Activated T-cell treated with anti-CD3 and anti-CD28 coated beads for 4 hours (primary cell): ENCODE data around the gene SAXO2.
"Not testable (repeated sequence)": the region's sequence is repeated elsewhere in the genome, so short reads cannot be mapped to it uniquely, and the experiment has no call there.

Source experiments
- DNase-seq: peaks from one replicate; pipeline ENCODE4 v3.0.0-alpha.2; 2020

SAXO2 gene

DNA sequence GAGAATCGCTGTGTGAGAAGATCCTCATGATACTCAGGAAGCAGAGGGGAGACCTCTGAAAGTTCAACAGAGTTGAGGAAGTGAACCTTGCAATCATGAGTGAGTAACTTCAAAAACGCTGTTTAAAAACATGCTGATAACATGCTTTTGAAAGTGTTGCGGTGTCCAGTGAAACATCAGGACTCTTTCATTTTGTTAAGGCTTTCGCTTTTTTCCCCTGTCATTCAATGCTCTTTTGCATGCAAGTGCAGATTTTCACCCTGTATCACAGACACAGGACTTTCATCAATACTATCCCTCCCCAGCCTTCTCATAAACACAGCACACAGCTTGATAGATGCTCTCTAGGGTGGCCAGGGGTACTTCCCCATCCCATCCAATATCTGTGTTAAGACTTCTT lies 23.9 kb downstream of the SAXO2 start:
- DNase-seq = not testable (repeated sequence)

DNA sequence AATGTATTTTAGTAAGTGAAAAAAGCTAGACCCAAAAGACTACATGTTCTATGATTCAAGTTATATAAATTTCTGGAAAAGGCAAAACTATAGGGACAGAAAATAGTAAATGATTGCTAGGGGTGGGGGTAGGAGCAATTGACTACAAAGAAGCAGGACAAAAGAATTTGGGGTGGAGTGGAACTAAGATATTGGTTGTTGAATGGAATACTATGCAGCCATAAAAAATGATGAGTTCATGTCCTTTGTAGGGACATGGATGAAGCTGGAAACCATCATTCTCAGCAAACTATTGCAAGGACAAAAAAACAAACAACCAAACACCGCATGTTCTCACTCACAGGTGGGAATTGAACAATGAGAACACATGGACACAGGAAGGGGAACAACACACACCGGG lies 25.6 kb downstream of the SAXO2 start:
- DNase-seq = not testable (repeated sequence)

DNA sequence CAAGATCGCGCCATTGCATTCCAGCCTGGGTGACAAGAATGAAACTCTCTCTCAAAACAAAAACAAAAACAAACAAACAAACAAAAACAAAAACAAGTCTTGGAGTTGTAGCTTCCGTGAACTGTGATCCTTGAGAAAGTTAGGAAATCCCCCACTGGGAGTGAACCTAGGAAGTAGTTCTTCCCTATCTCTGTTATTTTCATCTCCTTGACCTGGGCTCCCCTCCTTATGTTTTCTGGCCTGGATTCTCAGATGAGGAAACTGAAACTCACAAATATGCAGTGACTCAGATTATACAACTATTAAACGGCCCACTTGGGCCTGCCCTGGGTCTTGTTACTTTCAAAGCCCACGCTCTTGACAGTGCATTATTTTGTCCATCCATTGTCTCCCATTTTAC lies 29.7 kb downstream of the SAXO2 start:
- DNase-seq = no peak

DNA sequence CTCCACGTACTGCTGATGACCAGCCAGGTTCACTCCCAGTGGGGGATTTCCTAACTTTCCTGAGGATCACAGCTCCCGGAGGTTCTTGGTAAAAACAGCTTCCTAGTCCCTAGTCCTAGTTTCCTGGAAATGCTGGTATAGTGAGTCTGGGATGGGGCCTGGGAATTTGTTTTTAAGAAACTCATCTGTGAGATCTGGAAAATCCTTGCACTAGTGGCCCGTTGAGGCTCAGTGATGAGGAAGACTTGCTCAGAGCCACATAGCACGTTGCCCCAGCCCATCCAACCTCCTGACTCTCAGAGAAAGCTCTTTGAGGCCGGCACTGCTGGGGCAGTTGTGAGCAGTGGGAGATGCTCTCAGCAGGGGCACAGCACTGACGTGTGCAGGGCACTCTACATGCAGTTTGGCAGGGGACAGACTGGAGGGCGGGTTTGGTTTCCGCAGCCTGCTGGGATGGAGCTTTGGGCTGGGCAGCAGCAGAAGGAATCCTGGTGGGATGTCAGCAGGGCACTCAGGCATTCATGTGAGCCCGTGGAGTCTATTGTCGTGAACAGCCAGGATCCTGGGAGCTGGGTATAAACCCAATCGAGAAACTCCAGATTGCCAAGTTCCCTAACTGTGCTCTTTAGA lies 31.6 kb downstream of the SAXO2 start:
- no peak for DNase-seq

DNA sequence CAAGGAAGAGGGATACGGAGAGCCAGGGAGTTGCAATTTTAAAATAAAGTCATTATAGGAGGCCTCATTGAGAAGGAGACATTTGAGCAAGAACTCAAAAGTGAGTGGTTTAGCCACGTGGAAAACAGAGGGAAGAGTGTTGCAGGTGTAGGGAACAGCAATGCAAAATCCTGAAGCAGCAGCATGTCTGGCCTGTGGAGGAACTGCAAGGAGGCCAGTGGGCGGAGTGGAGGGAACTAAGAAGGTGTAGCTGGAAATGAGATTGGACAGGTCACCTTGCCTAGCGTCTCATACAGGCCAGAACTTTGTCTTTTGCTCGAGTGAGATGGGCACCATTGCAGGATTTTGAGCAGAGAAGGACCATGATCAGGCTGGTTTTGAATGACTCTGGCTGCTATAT lies 34.9 kb downstream of the SAXO2 start:
- DNase-seq = no peak

DNA sequence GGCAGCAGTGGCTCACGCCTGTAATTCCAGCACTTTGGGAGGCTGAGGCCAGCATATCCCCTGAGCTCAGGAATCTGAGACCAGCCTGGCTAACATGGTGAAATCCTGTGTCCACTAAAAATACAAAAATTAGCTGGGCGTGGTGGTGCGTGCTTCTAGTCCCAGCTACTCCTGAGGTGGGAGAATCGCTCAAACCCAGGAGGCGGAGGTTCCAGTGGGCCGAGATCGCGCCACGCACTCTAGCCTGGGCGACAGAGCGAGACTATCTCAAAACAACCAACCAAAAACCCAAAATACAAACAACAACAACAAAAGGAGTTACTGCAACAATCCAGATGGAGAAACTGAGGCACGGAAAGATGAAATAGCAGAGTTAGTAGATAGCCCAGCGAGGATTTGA lies 35.4 kb downstream of the SAXO2 start:
- no peak for DNase-seq

DNA sequence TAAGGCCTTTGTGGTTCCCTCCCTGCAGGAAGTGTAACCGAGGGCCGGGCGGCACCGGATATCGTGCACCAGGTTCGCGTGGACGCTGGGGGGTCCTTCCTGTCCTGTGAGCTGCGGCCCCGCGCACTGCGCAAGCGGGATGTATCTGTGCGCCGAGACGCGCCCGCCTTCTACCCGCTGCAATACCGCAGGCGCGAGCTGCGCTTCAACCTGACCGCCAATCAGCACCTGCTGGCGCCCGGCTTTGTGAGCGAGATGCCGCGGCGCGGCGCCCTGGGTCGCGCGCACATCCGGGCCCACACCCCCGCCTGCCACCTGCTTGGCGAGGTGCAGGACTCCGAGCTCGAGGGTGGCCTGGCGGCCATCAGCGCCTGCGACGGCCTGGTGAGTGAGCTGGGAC lies 35.9 kb downstream of the SAXO2 start:
- peak; percentile 11 for DNase-seq

DNA sequence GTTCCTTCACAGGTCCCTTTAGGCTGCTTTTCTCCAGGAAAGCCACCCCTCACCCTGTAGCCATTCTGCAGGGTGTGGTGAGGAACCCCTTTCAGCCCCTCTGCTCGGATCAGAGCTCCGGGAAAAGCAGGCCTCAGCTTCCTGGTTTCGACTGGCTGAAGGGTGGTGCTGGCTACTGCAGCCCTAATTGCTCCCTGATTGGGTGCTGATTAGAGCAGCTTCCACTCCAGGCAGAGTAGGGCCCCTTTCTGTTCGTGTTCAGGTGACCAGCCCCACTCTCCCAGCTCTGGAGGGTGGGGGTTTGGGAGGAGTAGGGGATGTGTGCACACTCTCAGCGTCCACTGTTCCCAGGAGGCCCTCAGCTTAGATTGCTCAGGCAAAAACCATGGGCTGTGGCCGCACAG lies 36.9 kb downstream of the SAXO2 start:
- DNase-seq = not testable (repeated sequence)

DNA sequence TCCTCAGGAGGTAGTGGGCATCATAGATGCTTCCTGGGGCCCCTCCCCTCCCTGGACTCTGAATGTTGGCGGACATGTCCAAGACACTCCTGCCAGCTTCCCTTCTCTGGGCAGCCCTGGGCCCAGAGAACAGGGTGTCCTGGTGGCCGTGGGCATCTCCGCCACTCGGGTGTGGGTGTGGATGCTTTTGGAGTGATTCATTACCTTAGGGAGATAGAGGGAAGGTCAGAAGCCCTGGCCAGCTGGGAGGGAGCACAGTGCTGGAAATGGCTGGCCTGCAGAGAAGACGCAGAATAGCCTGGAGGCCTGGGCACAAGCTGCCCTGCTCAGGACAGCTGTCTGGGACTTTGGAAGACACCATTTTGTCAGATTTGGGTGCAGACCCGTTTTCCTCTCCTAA lies 37.7 kb downstream of the SAXO2 start:
- not testable (repeated sequence) for DNase-seq

DNA sequence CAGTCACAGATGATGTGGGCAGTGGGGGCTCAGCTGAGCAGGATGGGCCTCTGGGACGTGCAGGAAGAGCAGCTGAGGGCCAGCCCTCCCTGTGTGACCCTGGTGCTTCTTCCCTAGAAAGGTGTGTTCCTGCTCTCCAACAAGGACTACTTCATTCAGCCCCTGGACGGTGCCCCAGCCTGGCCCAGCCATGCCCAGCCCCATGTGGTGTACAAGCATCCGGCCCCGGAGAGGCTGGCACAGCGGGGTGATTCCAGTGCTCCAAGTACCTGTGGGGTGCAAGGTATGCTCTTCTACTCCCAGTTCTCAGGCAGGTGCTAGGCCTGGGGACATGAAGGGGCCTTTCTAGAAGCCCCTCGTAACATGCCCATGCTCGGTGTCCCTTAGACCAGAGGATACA lies 38.3 kb downstream of the SAXO2 start:
- DNase-seq = no peak

DNA sequence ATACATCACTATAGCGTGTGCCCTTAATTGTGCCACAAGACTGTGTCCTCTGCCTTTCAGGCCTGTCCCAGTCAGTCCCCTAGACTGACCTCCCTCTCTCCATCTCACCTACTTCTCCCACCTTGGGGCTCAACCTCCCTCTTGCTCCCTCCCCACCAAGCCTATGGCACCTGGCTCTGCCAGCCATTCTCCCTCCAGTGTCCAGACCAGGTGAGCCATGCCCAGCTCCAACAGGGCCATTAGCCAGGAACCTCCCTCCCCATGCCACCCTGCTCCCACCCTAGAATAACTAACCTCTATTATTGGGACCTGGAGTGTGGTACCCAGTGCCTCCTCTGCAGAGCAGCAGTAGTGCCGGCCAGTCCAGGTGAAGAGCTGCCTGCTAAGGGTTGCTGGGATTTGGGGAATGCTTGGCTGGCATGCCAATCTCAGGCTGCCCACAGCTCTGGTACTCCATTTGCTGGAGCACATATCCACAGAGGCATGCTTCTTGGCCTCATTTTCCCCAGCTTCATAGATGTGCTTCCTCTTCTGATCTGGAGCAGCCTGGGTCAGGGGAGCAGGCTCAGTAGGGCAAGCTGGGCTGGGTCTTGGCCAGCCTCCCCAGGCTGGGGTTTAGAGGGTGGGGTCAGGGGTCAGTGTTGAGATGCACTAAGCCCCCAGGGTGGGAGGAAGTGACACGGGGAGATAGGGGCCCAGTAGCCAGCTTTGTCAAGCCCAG lies 38.8 kb downstream of the SAXO2 start:
- no peak for DNase-seq

DNA sequence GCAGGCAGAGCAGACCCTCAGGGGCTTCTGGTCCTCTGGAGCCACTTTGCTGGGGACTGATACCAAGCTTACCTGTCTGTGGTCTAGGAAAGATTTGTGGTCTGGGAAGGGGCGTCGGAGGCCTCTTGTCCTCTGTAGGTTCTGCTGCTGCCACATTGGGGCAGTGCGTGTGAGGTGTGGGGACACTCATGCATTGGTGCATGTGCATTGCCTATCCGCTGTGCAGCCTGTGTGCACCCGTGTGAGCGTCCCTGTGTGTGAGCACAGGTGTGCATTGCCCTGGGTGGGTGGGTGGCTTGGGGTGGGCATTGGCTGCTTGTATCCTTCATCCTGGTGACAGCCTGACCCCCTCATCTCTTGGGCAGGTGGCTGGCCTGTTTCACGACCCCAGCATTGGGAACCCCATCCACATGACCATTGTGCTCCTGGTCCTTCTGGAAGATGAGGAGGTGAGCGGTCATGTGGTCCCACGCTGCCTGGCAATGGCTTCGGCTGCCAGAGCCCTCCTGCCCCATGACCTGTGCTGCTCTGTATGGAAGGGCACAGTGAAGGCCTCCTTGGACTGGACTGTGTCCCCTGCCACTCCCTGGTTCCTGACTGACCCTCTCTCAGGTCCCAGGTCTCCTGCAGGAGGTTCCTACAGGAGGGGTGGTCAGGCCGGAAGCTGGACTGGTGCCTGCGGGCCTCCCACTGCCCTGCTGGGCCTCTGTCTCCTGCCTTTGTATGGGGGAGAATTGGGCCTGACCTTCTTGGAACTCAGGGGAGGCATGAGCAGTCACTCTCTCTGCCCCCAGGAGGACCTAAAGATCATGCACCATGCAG lies 41.5 kb downstream of the SAXO2 start:
- no peak for DNase-seq

DNA sequence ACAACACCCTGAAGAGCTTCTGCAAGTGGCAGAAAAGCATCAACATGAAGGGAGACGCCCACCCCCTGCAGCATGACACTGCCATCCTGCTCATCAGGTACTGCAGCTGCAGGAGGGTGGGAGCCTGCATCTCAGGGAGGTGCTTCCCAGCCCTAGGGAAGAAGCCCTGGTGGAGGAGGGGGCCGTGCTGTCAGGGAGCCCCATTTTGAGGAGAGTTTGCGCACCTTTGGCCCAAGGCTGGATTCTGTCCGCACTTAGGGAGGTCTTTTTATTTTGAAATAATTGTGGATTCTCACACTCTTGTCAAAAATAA lies 42.1 kb downstream of the SAXO2 start:
- DNase-seq = no peak

DNA sequence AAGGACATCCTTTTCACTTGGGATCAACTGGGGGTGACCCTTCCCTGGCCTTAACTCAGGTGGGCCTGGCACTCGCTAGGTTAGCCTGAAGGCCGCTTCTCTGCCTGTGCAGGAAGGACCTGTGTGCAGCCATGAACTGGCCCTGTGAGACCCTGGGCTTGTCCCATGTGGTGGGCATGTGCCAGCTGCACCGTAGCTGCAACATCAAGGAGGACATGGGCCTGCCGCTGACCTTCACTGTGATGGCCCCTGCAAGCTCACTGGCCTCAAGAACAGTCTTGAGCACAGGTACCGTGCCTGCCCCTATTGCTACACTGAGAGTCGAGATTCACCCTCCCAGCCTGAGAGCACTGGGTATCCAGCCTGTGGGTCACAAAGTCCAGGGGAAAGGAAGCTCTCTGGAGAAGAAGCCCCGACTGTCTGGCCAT lies 43.0 kb downstream of the SAXO2 start:
- no peak for DNase-seq

DNA sequence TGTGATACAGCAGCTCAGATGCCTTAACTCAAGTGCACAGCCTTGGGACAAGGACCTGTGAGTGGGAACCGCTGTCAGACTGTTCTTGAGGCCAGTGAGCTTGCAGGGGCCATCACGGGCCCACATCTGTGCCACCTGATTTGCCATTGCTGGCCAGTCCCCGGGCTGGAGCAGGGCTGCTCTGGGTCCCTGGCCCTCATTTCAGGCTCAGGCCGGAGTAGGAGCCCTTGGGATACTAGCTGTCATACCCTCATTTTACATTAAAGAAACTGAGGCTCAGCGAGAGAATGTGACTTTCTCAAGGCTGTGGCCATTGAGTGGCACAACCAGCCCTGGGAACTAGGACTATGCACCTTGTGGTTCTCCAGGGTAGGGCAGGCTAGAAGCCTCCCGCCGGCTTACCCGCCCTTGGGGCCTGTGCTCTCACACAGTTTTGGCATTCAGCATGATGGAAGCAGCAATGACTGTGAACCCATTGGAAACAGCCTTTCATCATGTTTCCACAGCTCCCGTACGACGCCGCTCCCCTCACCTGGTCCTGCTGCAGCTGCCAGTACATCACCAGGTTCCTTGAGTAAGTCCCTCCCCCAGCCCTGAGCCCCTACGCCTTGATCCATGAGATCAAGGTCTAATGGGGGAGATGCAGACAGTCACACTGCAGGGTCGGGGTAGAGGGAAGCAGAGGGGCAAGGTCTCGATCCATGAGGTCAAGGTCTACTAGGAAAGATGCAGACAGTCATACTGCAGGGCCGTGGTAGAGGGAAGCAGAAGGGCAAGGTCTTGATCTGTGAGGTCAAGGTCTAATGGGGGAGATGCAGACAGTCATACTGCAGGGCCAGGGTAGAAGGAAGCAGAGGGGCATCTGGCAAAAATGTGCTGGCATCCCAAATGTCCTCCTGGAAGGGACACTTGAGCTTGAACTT lies 44.4 kb downstream of the SAXO2 start:
- no peak for DNase-seq

DNA sequence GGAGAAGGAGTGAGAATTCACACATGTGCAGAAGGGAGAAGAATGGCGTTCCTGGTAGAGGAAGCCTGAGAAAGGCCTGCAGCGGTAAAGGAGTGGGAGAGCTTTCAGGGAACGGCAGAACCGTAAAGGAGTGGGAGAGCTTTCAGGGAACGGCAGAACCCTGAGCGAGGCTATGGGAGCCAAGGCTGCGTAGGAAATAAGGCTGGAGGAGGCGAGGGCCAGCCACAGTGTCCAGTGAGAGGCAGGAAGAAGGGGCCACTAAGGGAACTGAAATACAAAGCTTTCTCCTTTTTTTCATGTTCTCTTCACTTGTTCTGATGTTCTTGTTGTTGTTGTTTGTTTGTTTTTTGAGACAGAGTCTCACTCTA lies 45.1 kb downstream of the SAXO2 start:
- DNase-seq = no peak

DNA sequence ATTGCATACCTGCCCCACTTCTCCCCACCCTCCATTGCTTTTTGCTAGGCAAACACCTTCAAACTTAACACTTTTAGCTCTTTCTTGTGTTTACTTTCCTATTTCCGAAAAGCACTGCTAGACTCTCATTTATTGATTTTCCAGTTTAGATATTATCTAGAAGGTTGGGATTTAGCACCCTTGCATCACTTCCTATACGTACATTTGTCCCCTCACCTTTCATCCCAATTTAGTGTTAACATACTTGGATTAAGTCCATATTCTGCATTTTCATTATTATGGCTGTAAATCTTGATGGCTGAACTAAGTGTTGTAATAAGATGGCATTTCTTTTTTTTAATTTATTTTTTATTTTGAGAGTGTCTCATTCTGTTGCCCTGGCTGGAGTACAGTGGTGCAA lies 47.2 kb downstream of the SAXO2 start:
- DNase-seq = no peak

DNA sequence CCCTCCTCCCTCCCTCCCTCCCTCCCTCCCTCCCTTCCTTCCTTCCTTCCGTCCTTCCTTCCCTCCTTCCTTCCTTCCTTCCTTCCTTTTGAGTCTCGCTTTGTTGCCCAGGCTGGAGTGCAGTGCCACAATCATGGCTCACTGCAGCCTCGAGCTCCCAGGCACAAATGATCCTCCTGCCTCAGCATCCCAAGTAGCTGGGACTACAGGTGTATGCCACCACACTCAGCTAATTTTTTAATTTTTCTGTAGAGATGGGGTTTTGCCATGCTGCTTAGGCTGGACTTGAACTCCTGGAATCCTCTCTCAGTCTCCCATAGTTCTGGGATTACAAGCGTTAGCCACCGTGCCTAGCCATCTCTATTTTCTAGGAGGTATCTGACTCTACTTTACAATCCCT lies 48.7 kb downstream of the SAXO2 start:
- not testable (repeated sequence) for DNase-seq

DNA sequence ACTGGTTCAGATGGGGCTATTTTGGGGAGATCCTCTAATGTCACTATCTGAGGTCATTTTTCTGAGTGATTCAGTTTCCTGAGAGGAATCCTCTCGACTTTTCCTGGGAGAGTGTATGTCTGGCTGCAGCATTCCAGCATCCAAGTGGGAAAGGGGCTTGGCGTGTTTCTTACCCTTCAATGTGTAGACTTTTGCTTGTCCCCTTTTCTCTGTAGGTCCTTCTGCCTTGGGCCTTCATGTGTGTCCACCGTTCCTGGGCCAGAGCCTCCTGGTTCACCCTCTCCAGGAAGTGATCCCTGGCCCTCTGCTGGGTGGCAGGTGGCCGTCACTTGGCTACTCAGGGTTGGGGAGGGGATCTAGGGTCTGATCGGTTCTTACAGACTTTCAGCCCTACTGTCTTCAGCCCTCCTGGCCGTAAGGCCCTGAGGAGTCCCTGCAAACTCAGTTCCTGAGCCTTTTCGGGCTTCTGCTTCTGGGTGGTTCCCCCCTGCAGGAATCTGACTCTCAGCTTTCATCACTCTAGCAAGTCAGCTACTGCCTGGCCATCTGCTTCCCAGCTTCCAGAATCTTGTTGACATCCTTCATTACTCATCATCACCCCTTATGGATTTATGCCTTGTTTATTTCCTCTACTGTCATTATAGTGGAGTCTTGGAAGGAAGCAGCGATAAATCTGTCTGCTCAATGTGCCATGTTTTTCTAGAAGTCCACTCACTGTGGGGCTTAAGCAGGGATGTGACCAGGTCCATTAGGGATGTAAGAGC lies 50.1 kb downstream of the SAXO2 start:
- no peak for DNase-seq

DNA sequence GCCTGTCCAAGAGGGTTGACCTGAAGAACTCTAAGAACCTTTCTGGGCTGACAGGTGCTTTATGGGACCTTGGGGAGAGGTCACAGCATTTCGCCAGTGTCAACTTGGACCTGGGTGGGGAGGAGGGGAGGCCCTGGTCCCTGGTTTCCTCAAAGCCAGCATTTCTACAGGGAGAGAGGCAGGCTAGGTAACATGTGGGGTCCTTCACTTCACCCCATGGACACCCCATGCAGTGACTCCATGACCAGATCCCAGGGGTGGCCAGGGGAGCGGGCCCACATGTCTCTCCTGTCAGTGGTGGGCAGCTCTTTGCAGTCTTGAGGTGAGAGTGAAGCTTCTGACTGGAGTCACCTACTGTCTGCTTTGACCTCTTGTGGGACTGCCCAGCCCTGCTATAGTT lies 50.8 kb downstream of the SAXO2 start:
- DNase-seq = no peak

DNA sequence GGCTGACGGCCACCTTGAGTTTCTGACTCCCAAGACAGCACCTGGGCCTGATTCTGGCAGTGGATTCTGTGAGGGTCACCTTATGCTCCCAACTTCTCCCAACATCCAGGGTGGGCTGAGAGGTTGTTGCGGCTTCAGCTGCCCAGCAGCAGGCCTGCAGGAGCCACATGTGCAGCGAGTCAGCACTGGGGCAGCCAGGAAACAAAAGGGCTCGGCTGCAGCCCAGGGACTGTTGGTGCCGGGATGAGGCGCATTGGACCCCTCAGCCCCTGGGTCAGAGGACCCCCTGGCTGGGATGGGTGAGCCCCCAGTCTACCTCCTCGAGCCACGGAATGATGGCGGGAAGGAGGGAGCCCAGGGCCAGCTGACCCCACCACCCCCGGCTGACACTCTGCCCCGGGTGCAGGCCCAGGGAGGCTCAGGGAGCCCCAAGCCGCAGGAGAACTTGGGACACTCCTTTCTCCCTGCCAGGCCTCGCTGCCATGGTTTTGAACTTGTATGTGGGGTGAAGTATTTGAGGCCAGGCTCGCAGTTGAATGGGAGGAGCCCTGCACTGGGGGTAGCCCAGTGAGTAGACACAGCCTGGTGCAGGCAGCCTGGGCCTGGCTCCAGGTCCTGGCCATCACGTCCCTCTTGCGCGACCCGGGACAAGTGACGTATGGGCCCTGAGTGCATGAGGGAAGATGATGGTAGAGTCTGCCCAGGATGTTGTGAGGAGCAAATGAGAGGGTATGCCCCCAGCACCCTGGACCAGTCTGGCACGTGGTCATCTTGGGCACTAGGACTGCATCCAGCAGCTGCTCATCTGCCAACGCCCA lies 51.5 kb downstream of the SAXO2 start:
- not testable (repeated sequence) for DNase-seq
